ENCODE results near the gene SEPTIN8.
A peak's percentile ranks its signal among the peaks of the same experiment; 100 is the strongest.

Gene SEPTIN8, protein sequence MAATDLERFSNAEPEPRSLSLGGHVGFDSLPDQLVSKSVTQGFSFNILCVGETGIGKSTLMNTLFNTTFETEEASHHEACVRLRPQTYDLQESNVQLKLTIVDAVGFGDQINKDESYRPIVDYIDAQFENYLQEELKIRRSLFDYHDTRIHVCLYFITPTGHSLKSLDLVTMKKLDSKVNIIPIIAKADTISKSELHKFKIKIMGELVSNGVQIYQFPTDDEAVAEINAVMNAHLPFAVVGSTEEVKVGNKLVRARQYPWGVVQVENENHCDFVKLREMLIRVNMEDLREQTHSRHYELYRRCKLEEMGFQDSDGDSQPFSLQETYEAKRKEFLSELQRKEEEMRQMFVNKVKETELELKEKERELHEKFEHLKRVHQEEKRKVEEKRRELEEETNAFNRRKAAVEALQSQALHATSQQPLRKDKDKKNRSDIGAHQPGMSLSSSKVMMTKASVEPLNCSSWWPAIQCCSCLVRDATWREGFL

DNA sequence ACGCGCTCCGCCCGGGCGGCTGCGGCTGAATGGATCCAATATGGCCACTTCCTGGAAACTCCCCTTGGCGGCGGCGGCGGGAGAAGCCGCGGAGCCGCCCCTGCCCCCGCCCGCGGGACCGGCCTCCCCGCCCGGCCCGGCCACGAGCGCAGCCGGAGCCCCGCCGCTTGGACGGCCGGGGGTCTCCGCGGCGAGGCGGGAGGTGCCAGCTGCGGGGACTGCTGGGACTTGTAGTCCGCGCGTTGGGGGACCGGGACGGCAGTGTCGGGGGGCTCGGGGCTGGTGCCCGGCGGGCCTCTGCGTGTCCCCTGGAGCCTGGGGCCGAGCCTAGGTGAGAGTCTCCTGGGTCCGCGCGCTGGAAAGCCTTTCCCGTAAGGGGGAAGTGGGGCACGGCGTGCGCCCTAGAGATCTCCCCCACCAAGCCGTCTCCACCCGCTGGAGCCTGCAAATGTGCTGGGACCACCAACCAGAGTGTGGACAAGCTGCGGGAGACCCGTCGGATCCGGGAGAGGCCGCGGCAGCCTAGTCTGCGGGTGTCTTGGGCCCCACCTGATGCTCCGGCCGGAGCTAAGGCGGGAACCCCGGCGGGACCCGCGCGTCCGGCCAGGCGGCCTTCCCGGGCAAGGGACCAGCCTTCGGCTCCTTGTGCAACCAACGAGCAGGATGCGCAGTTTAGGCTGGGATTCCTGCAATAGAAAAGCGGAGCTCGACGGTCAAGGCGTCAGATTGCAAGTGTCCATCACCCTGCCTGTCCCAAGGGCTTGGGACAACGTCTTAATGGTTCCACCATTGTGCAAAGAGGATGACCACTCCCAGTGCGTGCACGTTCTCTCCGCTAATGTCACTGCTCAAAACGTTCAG, at the start of gene SEPTIN8:
TSS of gene SEPTIN8 (minus strand) at position 31 of the 861 bp plus-strand sequence. CDS start 102 bp downstream, outside the sequence.
- peak; percentile 22 for DNase-seq (ENCODE audit: low read depth)

DNA sequence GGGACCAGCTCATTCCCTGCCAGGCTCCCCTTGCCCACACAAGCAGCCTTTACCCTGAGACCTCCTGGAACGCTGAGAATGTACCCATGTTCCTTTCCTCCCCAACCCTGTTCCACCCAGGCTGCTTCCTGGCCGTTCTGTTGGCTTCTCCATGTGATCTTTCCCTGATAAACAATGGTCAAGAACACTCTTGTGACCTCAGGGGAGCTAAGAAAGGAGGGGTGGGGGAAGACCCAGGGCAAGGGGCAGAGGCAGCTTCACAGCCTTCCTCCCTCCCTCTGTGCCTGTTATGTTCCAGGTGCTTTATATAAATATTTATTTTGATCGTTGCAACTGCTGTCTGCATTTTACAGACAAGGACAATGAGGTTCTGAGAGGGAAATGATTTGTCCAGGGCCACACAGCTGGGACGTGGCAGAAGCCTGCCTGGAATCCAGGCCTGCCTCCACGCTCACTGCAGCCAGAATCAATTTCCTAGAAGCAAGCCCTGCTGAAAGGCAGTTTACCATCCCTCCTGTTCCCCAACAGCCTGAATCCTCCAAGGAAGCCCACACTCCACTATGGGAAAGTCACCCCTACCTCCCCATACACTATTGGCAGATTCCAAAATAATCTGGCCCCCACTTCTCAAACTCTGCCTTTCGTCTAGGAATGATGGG, 49.5 kb upstream of the SEPTIN8 start:
- no peak for DNase-seq (ENCODE audit: low read depth)

DNA sequence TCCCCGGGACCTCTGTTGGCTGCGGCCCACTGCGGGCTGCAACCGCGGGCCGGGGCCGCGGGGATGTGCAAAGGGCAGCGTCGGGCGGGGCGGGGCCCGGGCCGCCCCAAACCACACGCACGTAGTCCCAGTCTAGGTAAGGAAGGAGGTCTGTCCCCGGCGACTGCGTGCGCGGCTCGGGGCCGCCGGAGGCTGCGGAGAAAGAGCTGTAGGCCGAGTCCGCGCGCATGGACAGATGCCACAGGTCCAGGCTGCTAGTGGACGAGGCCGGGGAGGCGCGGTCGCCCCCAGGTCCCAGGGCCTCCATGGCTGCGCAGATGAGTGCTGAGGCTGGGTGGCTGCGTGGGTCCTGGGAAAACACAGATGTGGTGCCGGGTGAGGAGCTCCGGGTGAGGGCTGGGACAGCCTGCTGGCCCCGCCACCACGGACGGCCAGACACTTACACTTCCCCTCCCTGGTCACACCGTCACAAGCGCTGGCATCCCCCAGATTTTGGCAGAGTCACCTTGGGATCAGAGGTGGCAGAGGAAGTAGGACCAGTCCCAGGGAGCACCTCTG, 48.9 kb upstream of the SEPTIN8 start:
- DNase-seq (ENCODE audit: low read depth): no peak

DNA sequence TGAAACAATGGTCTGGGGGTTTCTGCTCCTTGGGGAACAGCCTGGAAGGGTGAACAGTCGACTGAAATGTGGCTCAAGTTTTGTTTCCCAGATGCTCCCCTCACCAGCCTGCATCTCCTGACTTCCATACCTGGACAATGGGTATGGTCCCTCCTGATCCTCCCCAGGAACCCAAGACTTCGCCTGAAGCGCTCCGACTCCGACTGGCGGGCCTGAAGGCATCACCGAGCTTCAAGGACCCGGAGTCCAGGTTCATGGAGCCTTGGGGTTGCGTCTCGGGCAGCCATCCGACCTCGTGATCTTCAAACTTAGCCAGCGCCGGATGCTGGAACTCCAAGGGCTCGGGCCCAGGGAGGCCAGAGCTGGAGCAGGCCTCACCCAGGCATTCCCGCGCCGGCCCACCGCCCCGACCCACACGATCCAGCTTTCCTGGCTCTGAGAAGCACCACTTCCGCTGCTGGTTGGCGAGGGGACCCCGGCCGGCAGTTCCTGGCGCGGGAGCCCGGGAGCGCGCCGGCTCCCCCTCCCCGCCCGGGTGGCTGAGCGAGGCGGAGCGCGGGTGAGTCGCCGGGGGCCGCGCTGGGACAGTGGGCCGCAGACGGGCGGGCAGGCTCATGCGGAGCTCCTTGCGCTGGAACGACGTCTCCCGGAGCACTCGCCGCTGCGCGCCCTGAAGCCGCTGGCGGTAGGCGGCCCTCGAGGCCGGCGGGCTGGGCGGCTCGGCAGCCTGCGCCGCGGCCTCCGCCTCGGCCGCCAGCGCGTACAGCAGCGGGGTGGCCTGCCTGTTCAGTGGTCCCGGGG, 48.2 kb upstream of the SEPTIN8 start:
- DNase-seq (ENCODE audit: low read depth): no peak

DNA sequence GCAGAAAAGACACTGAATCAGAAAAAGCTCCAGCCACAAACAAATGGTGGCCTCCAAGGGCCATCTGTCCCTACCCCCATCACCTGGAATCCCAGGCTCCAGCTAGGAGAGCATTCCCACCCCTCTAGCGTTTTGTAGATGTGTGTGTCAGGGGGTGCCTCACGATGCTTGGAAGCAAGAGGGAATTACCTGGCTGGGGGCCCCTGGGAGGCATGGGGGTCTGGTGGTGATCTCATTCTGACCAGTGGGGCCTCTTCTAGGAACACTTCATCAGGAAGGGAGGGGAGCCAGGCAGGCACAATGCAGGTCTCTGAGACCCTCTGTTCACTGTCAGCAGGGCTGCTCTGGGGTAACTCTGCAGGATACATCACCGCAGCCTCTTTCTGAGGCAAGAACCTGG, 47.4 kb upstream of the SEPTIN8 start:
- no peak for DNase-seq (ENCODE audit: low read depth)

DNA sequence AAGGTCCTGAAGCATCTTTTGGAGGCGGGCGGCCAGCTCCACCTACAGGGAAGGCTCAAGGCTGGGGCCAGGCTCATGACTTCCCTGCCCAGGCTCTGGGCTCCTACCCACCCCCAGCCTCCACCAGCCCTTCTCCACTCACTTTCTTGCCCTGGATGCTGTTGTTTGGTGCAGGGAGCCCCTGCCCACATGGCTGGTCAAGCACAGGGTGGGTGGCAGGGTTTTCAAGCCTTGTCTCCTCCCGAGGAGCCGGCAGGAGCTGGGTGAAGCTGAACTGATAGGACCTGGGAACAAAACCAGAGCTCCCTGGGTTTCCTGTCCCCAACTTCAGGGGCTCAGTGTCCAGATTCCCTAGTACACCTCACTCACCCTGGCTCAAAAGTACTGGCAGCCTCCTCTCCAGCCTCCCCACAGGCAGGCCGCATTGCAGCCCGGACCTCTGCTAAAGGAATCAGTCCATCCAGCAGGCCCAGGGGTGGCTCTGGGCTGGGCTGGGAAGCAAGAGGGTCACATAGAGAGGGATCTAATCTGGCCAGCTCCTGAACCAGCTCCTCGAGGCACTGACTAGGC, 46.5 kb upstream of the SEPTIN8 start:
- no peak for DNase-seq (ENCODE audit: low read depth)

DNA sequence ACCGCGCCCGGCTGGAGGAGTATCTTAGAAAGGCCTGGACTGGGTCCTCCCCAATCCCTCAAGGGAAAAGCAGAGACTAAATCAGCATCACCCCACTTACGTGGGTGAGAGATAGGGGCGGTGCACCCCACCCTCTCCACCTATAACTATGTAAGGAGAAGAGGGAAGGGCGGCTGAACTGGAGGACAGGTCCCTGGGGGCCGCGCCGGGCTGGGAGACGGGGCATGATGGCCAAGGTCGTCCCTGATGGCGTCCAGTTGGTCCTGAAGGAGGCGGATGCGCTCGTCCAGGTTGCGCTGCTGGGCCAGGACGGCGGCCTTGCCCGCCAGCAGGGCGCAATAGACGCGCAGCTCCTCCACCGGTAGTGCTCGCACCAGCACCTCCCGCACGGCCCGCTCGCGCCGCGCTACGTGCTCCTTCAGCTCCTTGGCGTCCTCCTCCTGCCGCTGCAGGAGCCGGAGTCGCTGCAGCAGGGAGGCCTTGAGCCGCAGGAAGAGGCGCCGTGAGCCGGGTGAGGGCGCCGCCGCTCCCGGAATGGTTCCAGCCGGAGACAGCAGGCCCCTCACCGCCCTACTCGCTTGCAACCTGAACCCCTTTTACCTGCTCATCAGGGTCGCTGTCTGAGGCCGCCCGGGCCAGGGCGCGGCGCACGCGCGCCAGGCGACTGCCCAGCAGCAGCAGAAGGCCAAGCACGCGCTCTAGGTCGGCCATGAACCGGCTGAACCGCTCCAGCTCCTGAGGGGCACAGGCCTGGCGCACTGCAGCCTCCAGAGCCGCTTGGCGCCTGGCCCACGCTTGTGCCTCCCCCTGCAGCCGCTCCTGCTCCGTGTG, 45.8 kb upstream of the SEPTIN8 start:
- no peak for DNase-seq (ENCODE audit: low read depth)

DNA sequence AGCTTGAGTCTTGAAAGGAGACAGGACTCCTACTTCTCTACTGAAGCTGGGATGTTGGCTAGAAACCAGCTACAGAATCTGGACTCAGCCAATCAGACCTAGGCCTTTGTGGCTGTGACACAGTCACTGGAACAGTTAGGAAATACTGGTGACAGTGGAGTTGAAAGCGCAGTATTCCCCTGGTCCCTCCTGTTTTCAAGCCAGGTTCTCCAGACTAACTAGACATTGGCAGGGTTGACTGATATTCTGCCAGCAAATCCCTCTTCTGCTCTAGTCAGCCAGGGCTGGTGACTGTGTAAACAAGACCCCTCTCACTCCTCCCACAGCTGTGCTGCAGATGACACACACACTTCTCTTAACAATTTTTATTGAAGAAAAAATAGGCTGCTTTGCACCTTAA, 44.8 kb upstream of the SEPTIN8 start:
- DNase-seq (ENCODE audit: low read depth): no peak

DNA sequence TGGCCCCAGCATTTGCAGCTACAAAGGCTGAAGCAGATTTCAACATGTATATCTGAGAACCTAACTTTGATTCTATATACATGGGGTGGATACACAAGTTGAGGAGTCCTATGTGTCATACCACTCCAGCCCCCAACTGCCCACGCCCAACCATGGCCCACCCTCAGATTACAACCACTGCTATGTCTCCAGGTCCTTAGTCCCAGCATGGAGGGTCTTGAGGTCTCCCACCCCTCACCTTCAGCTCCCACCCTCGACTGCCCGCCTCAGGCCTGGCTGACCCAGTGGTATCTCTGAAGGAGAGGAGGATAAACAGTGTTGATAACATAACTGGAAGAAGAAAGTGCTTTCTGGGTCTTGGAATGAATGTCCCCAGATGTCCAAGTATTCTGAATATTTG, 44.3 kb upstream of the SEPTIN8 start:
- no peak for DNase-seq (ENCODE audit: low read depth)

DNA sequence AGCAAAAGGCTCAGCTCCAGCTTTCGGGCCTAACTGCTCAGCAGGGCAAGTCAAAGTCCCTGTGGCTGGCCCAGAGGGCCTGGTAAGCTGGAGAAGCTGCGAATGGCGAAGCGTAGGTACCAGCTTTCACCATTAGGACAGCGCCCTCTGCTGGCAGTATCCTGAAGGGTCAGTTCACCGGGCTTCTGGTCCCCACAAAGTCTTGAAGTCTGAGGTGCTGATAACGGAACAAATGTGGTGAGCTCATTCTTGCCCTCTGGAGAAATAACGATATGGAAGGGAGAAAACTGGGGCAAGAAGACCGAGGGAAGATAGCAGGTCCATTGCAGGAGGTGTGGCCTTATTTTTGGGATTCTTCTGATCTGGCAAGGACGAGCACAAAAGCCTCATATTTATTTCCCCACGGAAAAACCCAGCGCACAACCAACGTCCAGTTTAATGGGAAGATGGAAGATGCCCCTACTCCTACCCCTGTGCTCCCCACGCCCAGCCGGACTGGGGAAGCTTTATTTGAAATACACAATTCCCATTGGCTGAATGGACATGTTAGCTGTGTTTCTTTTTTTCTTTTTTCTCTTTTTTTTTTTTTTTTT, 43.2 kb upstream of the SEPTIN8 start:
- peak; percentile 84 for DNase-seq (ENCODE audit: low read depth)

DNA sequence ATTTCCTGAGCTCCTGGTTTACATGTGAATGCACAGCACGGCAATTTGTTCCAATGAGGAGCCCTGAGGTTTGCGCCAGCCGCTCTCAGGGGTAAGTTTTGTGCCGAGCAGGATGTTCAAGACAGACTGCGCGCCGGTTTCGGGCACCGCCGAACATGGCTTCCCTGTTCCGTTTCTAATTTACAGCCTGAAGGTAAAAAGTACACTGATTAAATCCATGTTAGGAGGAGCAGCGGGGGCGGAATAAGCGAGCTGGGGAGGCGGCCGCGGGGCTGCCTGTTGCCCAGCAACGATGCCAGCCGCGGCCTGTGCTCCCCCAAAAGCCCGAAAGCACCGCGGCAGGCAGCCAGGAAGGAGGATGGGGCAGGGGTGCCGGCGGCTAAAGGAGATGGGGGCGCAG, 42.4 kb upstream of the SEPTIN8 start:
- DNase-seq (ENCODE audit: low read depth): no peak

DNA sequence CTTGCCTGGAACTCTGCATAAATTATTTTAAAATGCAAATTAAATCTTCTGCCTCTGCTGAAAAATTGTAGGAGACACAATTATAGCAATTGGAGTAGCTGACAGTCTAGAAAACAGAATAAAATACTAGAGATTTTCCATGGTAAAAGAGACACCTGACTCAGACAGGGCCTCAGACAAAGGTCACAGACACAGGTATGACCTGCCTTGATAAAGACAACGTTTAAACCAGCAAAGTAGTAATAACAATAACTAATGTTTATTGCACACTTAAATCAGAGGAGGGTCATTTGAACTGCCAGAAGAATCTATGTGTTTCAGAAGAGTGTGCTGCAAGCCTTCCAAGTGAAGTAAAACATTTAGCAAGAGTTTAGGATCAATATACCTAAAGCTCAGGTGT, 40.0 kb upstream of the SEPTIN8 start:
- DNase-seq (ENCODE audit: low read depth): no peak

DNA sequence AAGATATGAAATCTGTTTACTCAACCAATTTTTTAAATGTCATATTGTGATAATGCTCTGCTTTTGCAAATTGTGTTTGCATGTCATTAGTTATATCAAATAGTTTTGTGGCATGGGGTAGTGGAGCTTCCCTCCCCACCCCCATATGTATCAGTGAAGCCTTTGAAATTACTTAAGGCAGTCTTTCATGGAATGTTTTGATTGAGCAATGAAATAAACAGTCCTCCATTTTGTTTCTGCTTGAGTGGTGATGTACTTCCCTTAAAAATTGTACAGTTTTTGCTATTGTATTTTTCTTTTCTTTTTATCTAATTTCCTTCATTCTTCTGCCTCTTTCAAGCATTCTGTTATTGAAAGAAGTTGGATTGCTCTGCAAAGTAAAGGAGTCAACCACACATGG, 39.5 kb upstream of the SEPTIN8 start:
- DNase-seq (ENCODE audit: low read depth): no peak

DNA sequence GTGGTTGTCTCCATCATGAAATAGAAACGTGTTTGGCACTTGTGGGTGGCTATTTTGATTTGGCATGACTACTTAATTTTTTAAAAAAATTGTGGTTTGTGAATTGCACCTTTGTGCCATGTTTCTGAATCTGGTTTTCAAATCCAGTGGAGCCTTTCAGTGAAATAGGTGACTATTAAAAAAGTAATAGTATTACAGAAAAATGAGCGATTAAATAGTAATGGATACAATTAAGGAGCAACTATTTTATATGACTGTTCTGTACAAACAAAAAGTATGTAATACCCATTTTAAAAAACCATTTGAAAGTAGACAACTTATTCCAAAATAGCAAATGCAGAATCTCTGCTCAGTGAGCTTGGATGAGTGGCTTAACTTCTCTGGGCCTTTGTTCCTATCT, 39.0 kb upstream of the SEPTIN8 start:
- DNase-seq (ENCODE audit: low read depth): no peak

DNA sequence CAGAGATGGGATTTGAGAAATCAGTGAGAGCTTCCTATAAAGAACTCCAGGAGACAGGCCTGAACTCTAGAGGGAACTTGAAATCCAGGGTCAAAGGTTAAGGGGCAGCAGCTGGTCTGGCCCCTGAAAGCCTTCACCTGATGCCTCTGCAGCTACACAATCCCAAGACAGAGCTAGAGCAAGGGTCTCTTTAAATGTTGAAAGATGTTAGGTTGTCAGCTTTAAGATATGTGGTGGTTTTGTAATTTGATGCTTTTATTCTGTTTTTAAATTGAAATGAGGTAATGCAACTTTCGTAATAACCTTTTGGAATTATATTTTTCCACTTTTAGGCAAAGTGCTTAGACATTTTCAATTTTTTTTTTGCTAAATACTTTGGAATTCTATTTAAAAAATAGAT, 38.4 kb upstream of the SEPTIN8 start:
- DNase-seq (ENCODE audit: low read depth): no peak

DNA sequence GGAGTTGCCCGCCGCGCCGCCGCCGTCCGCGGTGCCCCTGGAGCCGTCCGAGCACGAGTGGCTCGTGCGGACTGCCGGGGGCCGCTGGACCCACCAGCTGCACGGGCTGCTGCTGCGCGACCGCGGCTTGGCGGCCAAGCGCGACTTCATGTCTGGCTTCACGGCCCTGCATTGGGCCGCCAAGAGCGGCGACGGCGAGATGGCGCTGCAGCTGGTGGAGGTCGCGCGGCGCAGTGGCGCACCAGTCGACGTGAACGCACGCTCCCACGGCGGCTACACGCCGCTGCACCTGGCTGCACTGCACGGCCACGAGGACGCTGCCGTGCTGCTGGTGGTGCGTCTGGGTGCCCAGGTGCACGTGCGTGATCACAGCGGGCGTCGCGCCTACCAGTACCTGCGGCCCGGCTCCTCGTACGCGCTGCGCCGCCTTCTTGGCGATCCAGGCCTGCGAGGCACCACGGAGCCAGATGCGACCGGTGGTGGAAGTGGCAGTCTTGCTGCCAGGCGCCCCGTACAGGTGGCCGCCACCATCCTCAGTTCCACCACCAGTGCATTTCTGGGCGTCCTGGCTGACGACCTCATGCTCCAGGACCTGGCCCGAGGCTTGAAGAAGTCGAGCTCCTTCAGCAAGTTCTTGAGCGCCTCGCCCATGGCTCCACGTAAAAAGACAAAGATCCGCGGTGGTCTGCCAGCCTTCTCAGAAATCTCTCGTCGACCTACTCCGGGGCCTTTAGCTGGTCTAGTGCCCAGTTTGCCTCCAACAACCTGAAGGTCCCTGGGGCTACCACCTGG, 37.7 kb upstream of the SEPTIN8 start:
- no peak for DNase-seq (ENCODE audit: low read depth)

DNA sequence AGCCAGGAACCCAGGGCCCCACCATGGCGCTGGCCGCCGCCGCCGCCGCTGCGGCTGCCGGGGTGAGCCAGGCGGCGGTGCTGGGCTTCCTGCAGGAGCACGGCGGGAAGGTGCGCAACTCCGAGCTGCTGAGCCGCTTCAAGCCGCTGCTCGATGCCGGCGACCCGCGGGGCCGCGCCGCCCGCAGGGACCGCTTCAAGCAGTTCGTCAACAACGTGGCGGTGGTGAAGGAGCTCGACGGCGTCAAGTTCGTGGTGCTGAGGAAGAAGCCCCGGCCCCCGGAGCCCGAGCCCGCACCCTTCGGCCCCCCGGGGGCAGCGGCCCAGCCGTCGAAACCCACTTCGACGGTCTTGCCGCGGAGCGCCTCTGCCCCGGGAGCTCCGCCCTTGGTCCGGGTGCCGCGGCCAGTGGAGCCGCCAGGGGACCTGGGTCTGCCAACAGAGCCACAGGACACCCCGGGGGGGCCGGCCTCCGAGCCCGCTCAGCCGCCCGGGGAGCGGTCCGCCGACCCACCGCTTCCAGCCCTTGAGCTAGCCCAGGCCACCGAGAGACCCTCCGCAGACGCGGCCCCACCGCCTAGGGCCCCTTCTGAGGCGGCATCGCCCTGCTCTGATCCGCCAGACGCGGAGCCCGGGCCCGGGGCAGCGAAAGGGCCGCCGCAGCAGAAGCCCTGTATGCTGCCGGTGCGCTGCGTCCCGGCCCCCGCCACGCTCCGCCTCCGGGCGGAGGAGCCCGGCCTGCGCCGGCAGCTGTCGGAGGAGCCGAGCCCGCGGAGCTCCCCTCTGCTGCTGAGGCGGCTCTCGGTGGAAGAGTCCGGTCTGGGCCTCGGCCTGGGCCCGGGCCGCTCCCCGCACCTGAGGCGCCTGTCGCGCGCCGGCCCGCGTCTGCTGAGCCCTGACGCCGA, 36.8 kb upstream of the SEPTIN8 start:
- no peak for DNase-seq (ENCODE audit: low read depth)
